ENCODE data around the gene MIPOL1. TPM values are rescaled to one million over a fixed set of nuclear protein-coding genes. Genes with fewer than 3 reads are reported as not detected.

Gene MIPOL1
- total and polyA plus RNA-seq, 2 of the 13 experiments (the other 11 are each of a cell fraction or from before 2014, with no cell fraction given) = 8.6 to 34.2 TPM

GRCh38 chr14:37599507-37600368 lies 402.0 kb downstream of the MIPOL1 start (continued):
- peak; percentile 15; the same call in 1 of the 2 replicates for TF ChIP-seq ZFP91 (CRISPR knock-in tag; IDR thresholded peaks at IDR 0.05; ENCODE audit: borderline replicate concordance)
- peak; percentile 68 for TF ChIP-seq ZNF883 (CRISPR knock-in tag; IDR thresholded peaks at IDR 0.05; ENCODE audit: not compliant biosample characterization)
- no peak for TF ChIP-seq TRIM24 (CRISPR knock-in tag; IDR thresholded peaks at IDR 0.05)
- TF ChIP-seq ZNF678 (CRISPR knock-in tag; IDR thresholded peaks at IDR 0.05) = peak; percentile 61; the same call in 1 of the 2 replicates
- no peak for TF ChIP-seq ZNF670 (CRISPR knock-in tag; IDR thresholded peaks at IDR 0.05; ENCODE audit: borderline replicate concordance)
- no peak for TF ChIP-seq CENPX (CRISPR knock-in tag; IDR thresholded peaks at IDR 0.05)
- TF ChIP-seq RBFOX2 (IDR thresholded peaks at IDR 0.05; ENCODE audit: low read depth, low read length) = peak; percentile 32; the same call in 1 of the 2 replicates
- TF ChIP-seq ZNF10 (CRISPR knock-in tag; IDR thresholded peaks at IDR 0.05; ENCODE audit: borderline replicate concordance, low read depth) = no peak
- TF ChIP-seq ZBTB33 (CRISPR knock-in tag; IDR thresholded peaks at IDR 0.05) = peak; percentile 75; the same call in 1 of the 2 replicates
- peak; percentile 37; the same call in 1 of the 2 replicates for TF ChIP-seq NRL (CRISPR knock-in tag; IDR thresholded peaks at IDR 0.05; ENCODE audit: borderline replicate concordance)
- 0 out of 2 replicates have a peak, but pooled peaks have one; percentile 15 for TF ChIP-seq ZNF776 (CRISPR knock-in tag; IDR thresholded peaks at IDR 0.05)
- peak; percentile 21; the same call in 1 of the 2 replicates for TF ChIP-seq ZMYM4 (CRISPR knock-in tag; IDR thresholded peaks at IDR 0.05)
- peak; percentile 59 for TF ChIP-seq AGO2 (optimal IDR thresholded peaks at IDR 0.05; ENCODE audit: low read depth, low read length)
- 0 out of 2 replicates have a peak, but pooled peaks have one; percentile 24 for TF ChIP-seq DNMT1 (CRISPR knock-in tag; IDR thresholded peaks at IDR 0.05)
- TF ChIP-seq ZNF34 (CRISPR knock-in tag; IDR thresholded peaks at IDR 0.05; ENCODE audit: borderline replicate concordance) = no peak
- TF ChIP-seq POGZ (CRISPR knock-in tag; IDR thresholded peaks at IDR 0.05) = 0 out of 2 replicates have a peak, but pooled peaks have one; percentile 43
- 0 out of 2 replicates have a peak, but pooled peaks have one; percentile 3 for TF ChIP-seq KLF13 (CRISPR knock-in tag; IDR thresholded peaks at IDR 0.05)
- no peak for TF ChIP-seq ZNF143 (CRISPR knock-in tag; IDR thresholded peaks at IDR 0.05)
- TF ChIP-seq ZNF260 (CRISPR knock-in tag; IDR thresholded peaks at IDR 0.05; ENCODE audit: borderline replicate concordance, low read depth) = 0 out of 2 replicates have a peak, but pooled peaks have one; percentile 48
- TF ChIP-seq ZNF891 (CRISPR knock-in tag; IDR thresholded peaks at IDR 0.05) = peak; percentile 35; the same call in 1 of the 2 replicates
